Fibroblast of the aortic adventitia (primary cell): ENCODE measurements around the gene TMCO4. TPM values are rescaled to one million over a fixed set of nuclear protein-coding genes. Genes with fewer than 3 reads are reported as not detected.
"Not testable (repeated sequence)": the region's sequence is repeated elsewhere in the genome, so short reads cannot be mapped to it uniquely, and the experiment has no call there.

ENCODE experiments used
- DNase-seq: peaks from one replicate; pipeline ENCODE4 v3.0.0-alpha.2; 2010; ENCODE audit warnings: low read depth
- H3K4me3 ChIP-seq: 2 replicates; pipeline ENCODE4 v1.5.1; 2011; ENCODE audit warnings: low read depth, mild to moderate bottlenecking, control low read depth, low read length, moderate library complexity
- CTCF ChIP-seq: IDR thresholded peaks from 2 replicates; pipeline ENCODE4 v1.5.1; 2011; ENCODE audit warnings: mild to moderate bottlenecking, low read length, control low read depth, inconsistent platforms; ENCODE audit not compliant: insufficient read depth
- total RNA-seq: library from RNA; depleted of rRNA; stranded (reverse); fragments of >200 nt; gene quantifications from 2 replicates; pipeline ENCODE4 v1.2.3, GENCODE V29; 2012; ENCODE audit warnings: low replicate concordance

The TMCO4 gene
- total RNA-seq, 1 donor = 30.9 TPM

DNA sequence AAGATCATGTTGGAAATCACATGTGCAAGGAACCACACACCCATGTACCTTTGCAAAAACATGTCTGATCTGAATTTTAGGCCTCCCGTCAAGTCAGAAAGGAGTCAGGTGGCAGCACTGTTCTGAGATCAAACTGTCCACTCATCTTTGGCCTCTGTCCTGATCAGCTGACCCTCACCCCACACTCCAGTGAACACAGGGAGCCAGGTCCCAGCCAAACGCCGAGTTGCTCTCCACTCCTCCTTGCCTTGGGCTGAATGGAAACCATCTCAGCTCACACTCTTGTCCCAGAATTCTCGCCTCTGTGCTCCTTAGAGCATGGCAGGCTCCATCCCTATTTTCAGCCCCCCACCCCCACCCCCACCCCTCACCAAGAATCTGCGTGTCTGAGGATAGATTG lies 20.0 kb upstream of the TMCO4 start:
- no peak for TF ChIP-seq CTCF
- no peak for DNase-seq

GRCh38 chr1:19818324-19818723 lies 18.6 kb upstream of the TMCO4 start:
- no peak overlapping the region for H3K4me3 ChIP-seq
- TF ChIP-seq CTCF = no peak
- DNase-seq = no peak

More for the DNA sequence above, 20.0 kb upstream of the TMCO4 start:
- H3K4me3 ChIP-seq = no peak overlapping the region

DNA sequence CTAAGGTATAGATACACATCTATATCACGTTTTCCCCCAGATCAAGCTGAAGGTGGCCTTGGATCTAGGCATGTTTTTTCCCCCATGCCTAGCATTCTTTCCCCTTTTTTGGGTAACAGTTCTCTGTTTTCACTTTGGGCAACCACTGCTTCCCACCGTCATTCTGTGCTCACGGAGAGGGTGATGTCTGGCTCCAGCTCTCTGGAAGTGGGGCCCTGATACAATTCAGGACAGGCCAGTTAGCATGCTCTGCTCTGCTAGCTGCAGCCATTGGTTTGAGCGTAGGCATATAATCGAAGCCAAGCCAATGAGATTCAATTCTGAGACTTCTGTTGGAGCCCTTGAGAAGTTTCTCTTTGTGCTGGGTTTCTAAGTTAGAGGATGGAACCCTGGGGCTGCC lies 17.4 kb upstream of the TMCO4 start:
- no peak overlapping the region for H3K4me3 ChIP-seq
- DNase-seq = no peak
- TF ChIP-seq CTCF = no peak

- DNase-seq, H3K4me3 ChIP-seq: not testable (repeated sequence)
These were observed 17.0 kb upstream of the TMCO4 start for GRCh38 chr1:19816737-19817086.

- H3K4me3 ChIP-seq = no peak overlapping the region
- no peak for TF ChIP-seq CTCF
- no peak for DNase-seq
These were observed 16.4 kb upstream of the TMCO4 start for GRCh38 chr1:19815801-19816736.

GRCh38 chr1:19814681-19815503 lies 15.2 kb upstream of the TMCO4 start, which contains the start of gene RNF186:
Gene RNF186 (minus strand): TSS chr1:19815283. CDS start chr1:19815101, 182 bp downstream.
- DNase-seq = no peak
- H3K4me3 ChIP-seq = no peak within 1 kb of the TSS
- no peak for TF ChIP-seq CTCF

DNA sequence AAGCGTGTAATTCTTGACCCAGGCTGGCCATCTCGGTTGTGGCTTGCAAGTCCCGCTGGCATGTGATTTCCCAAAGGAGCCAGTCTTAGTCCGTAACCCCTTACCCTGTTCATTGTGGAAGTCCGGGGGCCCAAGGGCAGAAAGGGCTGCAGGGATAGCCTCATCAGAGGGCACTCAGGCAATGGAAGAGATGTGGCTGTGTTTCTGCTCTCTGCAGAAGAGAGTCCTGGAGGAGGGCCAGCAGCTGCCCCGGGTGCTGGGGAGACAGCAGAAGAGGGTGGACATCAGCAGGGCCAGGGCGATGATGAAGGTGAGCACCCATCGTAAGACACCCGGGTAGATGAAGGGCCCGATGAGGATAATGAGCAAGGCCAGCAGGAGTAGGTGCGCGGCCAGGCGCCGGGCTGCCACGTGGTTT lies 14.5 kb upstream of the TMCO4 start:
- H3K4me3 ChIP-seq = no peak overlapping the region
- TF ChIP-seq CTCF = no peak
- DNase-seq = no peak
